Measurements from ENCODE around the gene PPID. TPM values are rescaled to one million over a fixed set of nuclear protein-coding genes. Genes with fewer than 3 reads are reported as not detected.
"Not testable (repeated sequence)": the region's sequence is repeated elsewhere in the genome, so short reads cannot be mapped to it uniquely, and the experiment has no call there.

The PPID gene
- total RNA-seq, 1 experiment from 2014 or later = 87.6 TPM

GRCh38 chr4:158754385-158755180 lies 31.4 kb upstream of the PPID start:
- H3K9me3 ChIP-seq (ENCODE audit: low read depth, low read length, poor library complexity, severe bottlenecking) = no peaks in the 10 kb centered on the region
- POLR2A ChIA-PET (ENCODE audit: low non-redundant PET) = no interaction called here
- H3K27ac ChIP-seq (ENCODE audit: low read depth, low read length, poor library complexity, severe bottlenecking) = no peak overlapping the region
- intact Hi-C loops (cut with micrococcal nuclease; ENCODE audit: unreplicated experiment) = no loop called here
- H3K4me1 ChIP-seq (ENCODE audit: insufficient read depth, low read length, poor library complexity, severe bottlenecking) = no peaks in the 10 kb centered on the region
- no peaks in the 10 kb centered on the region for H3K27me3 ChIP-seq (replicated peaks; ENCODE audit: insufficient read depth, low read depth, low read length, poor library complexity)
- DNase-seq (ENCODE audit: low spot score) = no peak
- no peaks in the 10 kb centered on the region for H3K36me3 ChIP-seq (ENCODE audit: insufficient read depth, low read length, poor library complexity, severe bottlenecking)
- H3K4me3 ChIP-seq (ENCODE audit: low read depth, low read length, poor library complexity, severe bottlenecking) = no peak overlapping the region
- BruUV-seq (replicated peaks) = no TSS peak
- CTCF ChIA-PET = interaction anchor here (0.6 kb wide), 1 partner anchor 366 kb away, joined by 4 read pairs; no protein-coding TSS in a partner anchor
- TF ChIP-seq, protein P1, sequence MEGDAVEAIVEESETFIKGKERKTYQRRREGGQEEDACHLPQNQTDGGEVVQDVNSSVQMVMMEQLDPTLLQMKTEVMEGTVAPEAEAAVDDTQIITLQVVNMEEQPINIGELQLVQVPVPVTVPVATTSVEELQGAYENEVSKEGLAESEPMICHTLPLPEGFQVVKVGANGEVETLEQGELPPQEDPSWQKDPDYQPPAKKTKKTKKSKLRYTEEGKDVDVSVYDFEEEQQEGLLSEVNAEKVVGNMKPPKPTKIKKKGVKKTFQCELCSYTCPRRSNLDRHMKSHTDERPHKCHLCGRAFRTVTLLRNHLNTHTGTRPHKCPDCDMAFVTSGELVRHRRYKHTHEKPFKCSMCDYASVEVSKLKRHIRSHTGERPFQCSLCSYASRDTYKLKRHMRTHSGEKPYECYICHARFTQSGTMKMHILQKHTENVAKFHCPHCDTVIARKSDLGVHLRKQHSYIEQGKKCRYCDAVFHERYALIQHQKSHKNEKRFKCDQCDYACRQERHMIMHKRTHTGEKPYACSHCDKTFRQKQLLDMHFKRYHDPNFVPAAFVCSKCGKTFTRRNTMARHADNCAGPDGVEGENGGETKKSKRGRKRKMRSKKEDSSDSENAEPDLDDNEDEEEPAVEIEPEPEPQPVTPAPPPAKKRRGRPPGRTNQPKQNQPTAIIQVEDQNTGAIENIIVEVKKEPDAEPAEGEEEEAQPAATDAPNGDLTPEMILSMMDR (conservative IDR thresholded peaks at IDR 0.05; ENCODE audit: low read depth, low read length) = no peak
- no peak for TF ChIP-seq EZH2 (IDR thresholded peaks at IDR 0.05; ENCODE audit: borderline replicate concordance, low read depth, low read length, poor library complexity, severe bottlenecking)

GRCh38 chr4:158750379-158750778 lies 27.2 kb upstream of the PPID start:
- ChIA-PET POLR2A (ENCODE audit: low non-redundant PET) (no interaction called here), CTCF (no interaction called here)
- intact Hi-C loops (cut with micrococcal nuclease; ENCODE audit: unreplicated experiment) = no loop called here
- DNase-seq (ENCODE audit: low spot score) = no peak
- Histone ChIP-seq H3K4me1 (ENCODE audit: insufficient read depth, low read length, poor library complexity, severe bottlenecking) (no peaks in the 10 kb centered on the region), H3K4me3 (ENCODE audit: low read depth, low read length, poor library complexity, severe bottlenecking) (no peak overlapping the region), H3K36me3 (ENCODE audit: insufficient read depth, low read length, poor library complexity, severe bottlenecking) (no peaks in the 10 kb centered on the region), H3K9me3 (ENCODE audit: low read depth, low read length, poor library complexity, severe bottlenecking) (no peaks in the 10 kb centered on the region), H3K27ac (ENCODE audit: low read depth, low read length, poor library complexity, severe bottlenecking) (no peak overlapping the region), H3K27me3 (replicated peaks; ENCODE audit: insufficient read depth, low read depth, low read length, poor library complexity) (no peaks in the 10 kb centered on the region)
- BruUV-seq (replicated peaks) = no TSS peak
- TF ChIP-seq, protein P1 (conservative IDR thresholded peaks at IDR 0.05; ENCODE audit: low read depth, low read length) = no peak
- no peak for TF ChIP-seq EZH2 (IDR thresholded peaks at IDR 0.05; ENCODE audit: borderline replicate concordance, low read depth, low read length, poor library complexity, severe bottlenecking)

DNA sequence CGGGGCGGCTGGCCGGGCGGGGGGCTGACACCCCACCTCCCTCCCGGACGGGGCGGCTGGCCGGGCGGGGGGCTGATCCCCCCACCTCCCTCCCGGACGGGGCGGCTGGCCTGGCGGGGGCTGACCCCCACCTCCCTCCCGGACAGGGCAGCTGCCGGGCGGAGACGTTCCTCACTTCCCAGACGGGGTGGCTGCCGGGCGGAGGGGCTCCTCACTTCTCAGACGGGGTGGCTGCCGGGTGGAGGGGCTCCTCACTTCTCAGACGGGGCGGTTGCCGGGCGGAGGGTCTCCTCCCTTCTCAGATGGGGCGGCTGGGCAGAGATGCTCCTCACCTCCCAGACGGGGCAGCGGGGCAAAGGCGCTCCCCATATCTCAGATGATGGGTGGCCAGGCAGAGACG lies 23.3 kb upstream of the PPID start:
- BruUV-seq (replicated peaks); intact Hi-C loops (cut with micrococcal nuclease; ENCODE audit: unreplicated experiment); CTCF ChIA-PET; H3K27me3 ChIP-seq (replicated peaks; ENCODE audit: insufficient read depth, low read depth, low read length, poor library complexity); H3K9me3 ChIP-seq (ENCODE audit: low read depth, low read length, poor library complexity, severe bottlenecking); POLR2A ChIA-PET (ENCODE audit: low non-redundant PET); H3K4me1 ChIP-seq (ENCODE audit: insufficient read depth, low read length, poor library complexity, severe bottlenecking); H3K4me3 ChIP-seq (ENCODE audit: low read depth, low read length, poor library complexity, severe bottlenecking); DNase-seq (ENCODE audit: low spot score); H3K36me3 ChIP-seq (ENCODE audit: insufficient read depth, low read length, poor library complexity, severe bottlenecking); H3K27ac ChIP-seq (ENCODE audit: low read depth, low read length, poor library complexity, severe bottlenecking): not testable (repeated sequence)

Data from A673 (cell line).